GM19463 (cell line): ENCODE measurements around the gene EPS8L2.

Experiments used
- ATAC-seq: cut with Tn5 transposase; IDR thresholded peaks from one replicate; pipeline ENCODE4 v1.9.1; 2021; ENCODE audit warnings: mild to moderate bottlenecking, moderate library complexity; ENCODE audit not compliant: unreplicated experiment

The EPS8L2 gene

DNA sequence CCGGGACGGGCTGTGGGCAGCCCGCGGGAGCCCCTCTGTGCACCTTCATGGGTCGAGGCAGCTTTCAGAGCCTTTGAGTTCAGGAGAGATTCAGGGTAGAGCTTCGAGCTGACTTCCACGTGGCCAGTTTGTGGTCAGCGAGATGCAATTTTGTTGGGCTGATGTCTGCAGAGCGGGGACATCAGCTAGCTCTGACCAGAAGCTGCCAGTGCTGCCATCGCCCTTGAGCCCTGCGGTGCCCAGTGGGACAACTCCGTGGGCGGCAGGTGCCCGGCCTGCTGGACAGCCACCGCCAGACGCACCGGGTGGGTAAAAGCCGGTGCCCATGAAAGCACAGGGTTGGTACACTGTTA is 42.0 kb downstream of the EPS8L2 start:
- no peak for ATAC-seq

DNA sequence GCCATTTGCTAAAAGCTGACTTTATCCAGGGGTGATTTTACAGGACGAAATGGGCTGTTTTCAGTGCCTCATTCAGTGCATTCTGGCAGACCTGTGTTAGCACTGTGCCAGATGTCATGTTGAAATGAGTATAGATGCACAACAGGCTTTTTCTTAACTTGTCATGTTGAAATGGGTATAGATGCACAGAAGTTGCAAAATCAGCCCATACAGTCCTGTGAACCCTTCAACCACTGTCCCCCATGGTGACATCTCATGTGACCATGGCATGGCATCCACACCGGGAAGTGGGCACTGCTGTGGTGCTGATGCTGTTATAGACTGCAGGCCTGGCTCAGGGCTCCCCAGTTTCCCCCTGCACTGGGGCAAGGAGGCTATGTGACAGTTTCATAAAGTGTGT is 43.7 kb downstream of the EPS8L2 start:
- no peak for ATAC-seq

DNA sequence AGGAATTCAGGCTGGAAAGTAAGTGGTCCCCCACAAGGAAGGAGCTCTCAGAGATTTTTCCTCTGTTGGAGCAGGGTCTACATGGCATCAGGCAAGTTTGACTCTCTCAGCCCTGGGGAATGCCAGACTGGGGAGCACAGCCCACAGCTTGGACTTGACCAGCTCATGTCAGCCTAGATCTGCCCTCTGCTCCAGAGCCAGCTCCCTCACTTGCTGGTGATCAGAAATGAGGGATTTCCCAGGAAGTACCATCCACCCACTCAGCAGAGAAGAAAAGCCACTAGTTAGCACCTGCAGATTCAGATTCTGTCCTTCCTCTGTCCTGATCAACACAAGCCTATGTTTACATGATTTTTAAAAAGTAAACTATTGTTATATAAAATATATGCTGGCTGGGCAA is 54.2 kb downstream of the EPS8L2 start:
- ATAC-seq, result no peak

DNA sequence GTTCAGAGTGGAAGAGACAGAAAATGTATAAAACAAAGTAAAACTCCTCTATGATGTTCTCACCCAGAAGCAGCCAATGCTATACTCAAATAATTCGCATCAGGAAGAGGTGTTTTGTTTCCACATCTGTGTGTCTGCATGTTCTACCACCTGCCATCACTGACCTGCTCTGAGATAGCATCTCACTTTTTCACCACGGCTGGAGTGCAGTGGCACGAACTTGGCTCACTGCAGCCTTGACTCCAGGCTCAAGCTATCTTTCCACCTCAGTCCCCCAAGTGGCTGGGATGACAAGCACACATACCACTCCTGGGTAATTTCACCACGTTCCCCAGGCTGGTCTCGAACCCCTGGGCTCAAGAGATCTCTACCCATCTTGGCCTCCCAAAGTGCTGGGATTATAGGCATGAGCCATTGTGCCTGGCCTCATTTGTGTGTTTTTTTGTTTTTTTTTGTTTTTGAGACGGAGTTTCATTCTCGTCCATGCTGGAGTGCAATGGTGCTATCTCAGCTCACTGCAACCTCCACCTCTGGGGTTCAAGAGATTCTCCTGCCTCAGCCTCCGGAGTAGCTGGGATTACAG is 55.6 kb downstream of the EPS8L2 start:
- ATAC-seq, result no peak

DNA sequence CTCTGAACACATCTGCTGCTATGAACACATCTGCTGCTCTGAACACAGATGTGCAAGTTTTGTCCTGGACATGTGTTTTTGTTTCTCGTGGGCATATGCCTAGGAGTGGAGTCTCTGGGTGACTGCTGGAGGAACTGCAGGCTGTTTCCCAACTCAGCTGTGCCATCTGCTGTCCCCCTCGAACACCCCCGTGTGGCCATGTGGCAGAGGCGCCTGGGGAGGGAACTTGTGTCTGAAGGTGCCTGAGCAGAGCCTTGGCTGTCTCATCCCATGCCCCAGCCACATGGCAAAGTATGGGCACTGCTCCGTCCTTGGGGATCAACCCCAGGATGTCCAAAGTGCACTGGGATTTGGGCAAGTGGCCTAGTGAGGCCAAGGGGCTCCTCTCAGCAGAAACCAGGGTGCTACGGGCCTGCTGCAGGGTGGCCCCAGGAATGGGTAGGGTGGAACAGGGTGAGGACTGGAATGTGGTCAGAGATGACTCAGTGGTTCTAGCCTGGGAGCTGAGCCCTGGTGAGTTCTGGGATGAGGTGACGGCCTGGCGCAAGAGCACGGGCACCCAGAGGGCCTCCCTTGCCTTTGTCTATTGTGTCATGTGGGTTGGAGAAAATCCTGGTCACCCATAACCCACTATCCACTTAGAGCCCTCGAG is 56.5 kb downstream of the EPS8L2 start:
- no peak for ATAC-seq

DNA sequence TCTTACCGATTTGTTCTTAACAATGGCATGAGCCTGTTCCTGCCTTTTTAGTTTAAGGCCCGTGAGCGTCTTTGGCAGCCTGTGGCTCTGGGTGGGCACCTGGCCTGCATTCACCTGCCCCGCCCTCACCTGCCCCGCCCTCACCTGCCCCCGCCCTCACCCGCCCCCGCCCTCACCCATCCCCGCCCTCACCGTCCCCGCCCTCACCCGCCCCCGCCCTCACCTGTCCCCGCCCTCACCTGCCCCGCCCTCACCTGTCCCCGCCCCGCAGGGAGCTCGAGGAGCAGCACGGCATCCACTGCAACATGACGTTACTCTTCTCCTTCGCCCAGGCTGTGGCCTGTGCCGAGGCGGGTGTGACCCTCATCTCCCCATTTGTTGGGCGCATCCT is 57.0 kb downstream of the EPS8L2 start:
- ATAC-seq, result no peak

DNA sequence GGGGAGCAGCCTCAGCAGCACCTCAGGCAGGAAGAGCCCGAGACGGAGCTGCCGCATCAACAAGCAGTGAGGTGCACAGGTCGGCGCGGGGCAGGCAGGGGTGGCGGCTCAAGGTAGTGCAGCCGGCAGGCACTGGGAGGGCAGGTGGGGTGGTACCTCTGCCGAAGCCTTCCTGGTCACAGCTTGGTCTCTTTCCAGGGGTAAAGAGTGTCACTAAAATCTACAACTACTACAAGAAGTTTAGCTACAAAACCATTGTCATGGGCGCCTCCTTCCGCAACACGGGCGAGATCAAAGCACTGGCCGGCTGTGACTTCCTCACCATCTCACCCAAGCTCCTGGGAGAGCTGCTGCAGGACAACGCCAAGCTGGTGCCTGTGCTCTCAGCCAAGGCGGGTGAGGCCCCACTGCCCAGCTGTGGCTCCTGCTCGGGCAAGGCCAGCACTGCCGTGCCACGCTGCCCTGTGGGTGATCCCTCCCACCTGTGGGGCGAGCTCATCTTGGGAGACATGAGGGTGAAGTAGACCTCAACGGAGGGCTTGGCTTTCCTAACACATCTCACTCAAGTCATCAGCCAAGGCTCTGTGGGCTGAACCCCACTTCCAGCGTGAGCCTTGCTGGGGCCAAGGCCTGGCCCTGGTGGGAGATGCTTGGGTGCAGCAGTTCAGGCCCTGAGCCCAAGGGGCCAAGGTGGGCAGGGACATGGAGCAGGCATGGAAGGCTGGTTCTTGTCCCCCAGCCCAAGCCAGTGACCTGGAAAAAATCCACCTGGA is 57.7 kb downstream of the EPS8L2 start:
- no peak for ATAC-seq

DNA sequence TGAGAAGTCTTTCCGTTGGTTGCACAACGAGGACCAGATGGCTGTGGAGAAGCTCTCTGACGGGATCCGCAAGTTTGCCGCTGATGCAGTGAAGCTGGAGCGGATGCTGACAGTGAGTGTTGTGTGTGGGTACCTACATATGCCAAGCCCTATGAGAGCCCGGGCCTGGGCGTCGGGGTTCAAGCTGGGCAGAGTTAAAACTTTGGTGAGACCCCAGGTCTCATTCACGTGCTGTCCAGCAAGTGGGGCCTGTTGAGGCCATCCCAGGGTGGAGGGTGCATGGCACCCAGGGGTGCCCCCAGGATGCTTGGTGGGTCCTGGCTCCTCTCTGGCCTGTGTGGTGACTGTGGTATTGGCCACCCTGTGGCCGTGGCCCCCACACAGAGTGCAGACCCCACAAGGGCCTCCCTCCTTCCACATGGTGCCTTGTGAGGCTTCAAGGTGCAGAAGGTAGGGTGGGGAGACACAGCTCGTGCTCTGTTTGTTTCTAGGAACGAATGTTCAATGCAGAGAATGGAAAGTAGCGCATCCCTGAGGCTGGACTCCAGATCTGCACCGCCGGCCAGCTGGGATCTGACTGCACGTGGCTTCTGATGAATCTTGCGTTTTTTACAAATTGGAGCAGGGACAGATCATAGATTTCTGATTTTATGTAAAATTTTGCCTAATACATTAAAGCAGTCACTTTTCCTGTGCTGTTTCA is 58.4 kb downstream of the EPS8L2 start:
- ATAC-seq, result no peak

DNA sequence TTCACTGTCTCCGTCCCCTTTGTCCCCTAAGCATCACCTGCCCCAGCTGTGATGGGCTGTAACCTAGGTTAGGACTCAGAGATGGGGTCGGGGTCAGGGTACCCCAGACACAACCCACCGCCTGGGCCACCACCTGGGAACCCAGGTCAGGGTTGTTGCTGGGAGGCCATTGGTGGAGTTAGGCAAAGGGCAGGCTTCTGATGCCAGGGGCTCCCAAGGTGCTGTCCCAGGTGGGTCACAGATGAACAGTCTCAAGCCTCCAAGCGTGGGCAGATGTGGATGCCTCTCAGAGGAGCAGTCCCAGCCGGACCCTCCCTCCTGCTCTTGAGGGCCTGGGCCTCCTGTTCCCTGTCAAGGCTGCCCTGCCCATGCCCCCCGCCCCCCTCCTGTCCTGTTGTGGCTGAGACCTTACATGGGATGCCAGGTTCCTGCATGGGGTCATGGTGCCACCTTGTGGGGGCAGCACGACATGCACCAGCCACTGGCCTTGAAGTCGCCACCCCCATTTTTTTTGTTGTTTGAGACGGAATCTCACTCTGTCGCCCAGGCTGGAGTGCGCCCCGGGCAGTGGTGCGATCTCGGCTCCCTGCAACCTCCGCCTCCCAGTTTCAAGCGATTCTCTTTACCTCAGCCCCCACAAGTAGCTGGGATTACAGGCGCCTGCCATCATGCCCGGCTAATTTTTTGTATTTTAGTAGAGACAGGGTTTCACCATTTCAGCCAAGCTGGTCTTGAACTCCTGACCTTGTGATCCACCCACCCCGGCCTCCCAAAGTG is 59.2 kb downstream of the EPS8L2 start:
- no peak for ATAC-seq

DNA sequence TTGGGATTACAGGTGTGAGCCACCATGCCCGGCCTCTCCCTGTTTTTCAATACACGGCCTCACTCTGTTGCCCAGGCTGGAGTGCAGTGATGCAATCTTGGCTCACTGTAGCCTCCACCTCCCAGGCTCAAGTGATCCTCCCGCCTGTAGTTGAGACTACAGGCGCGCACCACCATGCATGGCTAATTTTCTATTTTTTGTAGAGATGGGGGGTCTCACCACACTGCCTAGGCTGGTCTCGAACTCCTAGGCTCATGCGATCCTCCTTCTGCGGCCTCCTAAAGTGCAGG is 59.7 kb downstream of the EPS8L2 start:
- ATAC-seq, result no peak

DNA sequence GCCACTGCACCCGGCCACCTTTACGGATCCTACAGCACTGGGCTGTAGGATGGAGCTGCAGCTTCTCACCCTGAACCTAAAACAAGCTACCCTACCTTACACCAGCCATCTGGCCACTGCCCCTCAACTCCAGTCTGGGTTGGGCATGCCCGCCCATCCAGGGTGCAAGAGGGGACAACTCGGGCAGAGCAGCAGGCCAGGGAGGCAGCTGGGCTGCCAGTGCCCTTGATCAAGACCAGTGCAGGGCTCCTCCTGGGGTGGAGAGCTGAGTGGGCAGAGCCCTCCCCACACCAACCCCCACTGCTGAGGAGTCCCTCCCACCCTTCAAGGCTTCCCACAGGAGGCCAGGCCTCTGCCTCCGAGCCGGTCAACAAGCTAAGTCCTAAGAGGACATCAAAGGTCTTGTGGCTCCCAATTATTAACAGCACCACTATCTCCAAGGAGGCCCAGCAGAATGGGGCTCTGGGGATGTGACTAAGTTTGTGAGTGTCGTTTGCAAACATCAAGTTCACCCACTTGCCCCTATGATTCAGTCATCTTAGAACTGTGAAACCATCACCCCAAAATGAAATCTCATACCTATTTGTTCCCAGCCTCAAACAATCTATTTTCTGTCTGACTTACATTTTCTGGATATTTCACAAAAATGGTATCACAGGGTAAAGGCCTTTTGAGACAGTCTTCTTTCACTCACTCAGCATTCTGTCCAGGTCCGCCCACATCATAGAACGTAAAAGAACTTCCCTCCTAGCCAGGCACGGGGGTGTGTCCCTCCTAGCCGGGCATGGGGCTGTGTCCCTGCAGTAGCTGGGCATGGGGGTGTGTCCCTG is 60.3 kb downstream of the EPS8L2 start:
- ATAC-seq, result no peak

DNA sequence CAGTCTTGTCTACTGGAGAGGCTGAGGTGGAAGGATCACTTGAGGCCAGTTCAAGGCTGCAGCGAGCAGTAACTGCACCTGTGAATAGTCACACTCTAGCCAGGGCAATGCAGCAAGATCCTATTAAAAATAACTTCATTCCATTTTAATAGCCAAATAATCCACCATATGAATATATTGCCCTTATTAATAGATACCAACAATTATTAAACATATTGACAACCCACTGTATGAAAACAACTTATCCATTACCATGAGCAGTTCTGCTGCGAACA is 60.8 kb downstream of the EPS8L2 start:
- no peak for ATAC-seq

DNA sequence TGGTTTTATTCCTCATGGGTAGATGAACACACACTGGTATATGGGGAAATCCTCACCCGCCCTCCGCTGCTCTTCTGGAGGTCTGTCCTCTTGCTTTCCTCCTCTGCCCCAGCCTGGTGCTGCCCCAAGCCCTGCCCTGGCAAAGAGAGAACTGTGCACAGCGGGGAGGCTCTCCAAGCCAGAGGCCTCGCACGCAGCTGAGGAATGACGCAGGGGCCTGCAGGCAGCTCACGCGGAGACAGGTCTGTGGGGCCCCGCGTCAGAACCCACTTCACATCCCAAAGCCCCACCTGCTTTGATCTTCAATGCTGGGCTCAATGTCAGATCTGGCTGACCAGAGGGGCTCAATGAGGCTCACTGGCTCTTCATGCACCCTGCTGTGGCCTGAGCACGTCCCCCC is 61.2 kb downstream of the EPS8L2 start:
- ATAC-seq, result no peak

DNA sequence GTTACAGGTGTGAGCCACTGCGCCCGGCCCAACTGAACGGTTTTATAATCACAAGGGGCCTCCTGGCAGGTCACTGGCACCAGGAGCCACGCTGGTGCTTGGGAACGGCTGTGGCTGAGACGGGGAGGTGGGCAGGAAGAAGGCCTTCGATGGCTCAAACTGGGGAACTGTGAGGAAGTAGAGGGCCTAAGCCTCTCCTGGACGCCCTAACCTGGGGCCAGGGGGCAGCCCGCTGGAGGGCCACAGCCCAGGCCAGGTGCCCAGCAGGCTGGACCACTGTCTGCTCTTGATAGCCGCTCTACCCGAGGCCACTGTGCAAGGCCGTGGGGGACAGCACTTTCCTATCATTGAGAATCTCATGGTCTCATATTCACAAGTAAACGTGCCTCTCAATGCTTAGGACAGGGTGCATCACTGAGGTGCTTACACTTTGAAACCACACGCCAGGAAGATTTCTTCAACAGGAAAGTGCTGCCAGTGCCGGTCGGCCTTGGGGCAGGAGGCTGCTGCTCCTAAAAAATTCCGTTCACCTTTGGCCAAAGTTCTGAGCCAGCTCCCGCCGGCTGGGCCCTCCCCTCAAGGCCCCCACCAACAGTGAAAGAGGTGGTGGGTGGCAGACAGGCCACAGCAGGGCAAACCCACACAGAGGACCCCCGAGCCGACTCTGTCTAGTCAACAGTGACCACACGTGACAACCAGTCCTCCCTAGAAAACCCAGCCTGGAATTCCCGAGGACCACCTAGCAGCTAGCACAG is 64.0 kb downstream of the EPS8L2 start:
- no peak for ATAC-seq

DNA sequence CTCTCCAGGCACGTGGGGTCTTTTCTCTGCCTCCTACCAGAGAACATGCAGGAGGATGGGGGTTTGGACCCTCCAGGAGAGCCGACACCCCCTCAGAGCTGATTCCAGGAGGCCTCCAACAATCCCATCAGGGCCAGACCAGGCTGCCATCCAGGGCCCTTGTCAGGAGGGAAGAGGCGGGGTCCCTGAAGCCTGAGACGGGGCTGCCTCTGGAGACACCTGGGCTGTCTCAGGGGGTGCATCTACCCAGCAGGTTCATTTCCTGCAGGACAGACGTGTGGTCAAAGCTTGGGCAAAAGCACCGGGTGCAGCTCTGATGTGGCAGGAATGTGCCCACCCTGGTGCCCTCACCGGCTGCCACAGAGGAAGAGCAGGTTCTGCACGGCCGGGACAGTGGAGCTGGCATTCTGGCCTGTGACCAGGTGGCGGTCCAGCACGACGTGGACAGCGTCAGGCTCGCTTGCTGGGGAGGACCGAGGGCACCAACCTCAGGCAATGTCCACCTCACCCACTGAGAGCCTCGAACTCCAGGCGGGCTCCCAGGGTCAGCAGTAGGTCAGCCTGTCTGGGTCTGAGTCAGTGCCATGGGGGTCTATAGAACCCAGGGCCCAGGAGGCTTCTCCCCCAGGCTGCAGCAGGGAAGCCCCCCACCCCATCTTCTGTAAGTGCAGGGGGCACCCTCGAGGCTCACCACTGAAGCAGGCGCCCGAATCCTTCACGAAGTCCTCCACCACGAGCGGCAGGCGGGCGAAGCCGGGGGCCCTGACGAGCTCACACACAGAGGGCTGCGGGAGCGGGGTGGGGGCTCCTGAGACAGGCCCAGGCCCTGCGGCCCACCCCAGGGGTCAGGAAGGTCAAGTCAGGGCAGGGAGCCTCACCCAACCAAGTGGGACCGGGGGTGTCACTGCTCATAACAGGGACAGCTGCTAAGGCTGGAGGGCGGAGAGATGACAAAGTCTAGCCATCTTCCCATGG is 64.9 kb downstream of the EPS8L2 start:
- no peak for ATAC-seq

DNA sequence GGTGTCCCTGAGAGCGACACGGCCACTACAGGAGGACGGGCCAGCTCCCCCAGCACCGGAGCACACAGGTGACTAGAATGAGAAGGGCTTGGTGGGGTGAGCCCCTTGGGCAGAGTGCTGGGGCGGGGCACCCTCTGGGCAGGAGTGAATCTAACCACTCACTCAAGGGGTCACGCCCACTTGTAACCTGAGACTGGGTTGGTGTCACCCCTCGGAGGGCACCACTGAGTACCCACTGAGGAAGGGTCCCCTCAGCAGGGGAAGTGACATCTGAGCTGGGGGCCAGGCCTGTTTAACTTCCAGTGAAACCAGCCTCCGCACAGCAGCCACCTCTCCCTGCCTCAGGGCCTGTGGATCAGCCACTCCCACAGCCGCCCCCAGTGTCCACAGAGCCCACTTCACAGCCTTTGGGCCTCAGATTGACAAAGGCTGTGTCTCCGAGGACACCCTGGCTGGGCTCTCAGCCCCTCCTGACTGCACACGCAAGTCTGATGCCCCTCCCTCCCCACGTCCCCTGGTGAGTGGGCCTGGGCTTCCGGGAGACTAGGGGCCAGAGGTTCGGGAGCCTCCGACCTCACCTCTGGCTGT is 65.7 kb downstream of the EPS8L2 start:
- ATAC-seq, result no peak

DNA sequence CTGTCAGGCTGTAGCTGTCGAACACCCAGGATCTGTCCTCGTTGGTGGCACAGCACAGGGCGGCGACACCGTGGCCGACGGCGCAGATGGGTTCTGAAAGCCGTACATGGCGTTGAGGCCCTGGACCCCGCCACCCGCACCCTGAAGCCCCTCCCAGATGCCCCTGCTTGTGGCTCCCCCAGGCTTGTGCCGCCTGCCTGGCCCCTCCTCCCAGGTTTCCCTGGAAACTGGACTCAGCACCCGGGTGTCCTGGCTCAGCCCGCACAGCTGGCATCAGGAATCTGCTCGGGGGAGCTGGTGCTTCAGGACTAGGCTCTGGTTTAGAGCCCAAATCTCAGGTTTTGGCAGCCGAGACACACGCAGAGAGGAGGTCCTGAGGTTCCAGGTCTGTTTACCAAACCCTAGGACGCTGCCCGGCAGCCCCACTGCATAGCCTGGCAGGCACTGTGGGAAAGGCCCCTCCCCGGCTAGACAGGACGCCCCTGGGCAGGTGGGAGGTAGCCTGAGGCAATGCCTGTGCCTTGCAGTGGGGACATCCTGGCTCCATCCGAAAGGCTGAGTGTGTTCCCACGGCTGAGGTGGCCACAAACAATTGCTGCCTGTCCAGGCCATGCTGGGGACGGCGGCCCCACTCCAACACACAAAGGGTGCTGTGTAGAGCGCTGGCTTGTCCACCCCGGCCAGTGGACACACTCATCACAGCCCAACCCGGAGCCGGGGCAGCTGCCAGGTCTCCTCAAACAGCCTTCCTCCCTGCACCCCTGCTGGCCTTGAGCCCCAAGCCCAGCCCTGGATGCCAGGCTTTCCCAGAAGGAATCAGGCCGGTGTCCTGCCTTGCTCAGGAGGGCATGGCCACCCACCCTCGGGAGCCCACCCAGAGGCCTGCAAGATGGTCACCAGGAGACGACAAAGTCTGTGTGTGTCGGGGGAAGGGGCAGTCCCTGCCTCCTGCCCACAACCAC is 66.7 kb downstream of the EPS8L2 start:
- no peak for ATAC-seq
